Measurements from ENCODE around the gene LRWD1.
A peak's percentile ranks its signal among the peaks of the same experiment; 100 is the strongest.

LRWD1 gene

GRCh38 chr7:102464577-102465280, at the start of gene LRWD1, which contains the start of gene ALKBH4:
Gene LRWD1, plus strand, starts transcription at chr7:102464984. Its CDS starts 97 bp downstream, at chr7:102465081.
Gene ALKBH4, minus strand, starts transcription at chr7:102464863. Its CDS starts 27 bp downstream, at chr7:102464836.
- peak; percentile 93 for DNase-seq

- DNase-seq: no peak
Observed at GRCh38 chr7:102415685-102416225, 49.0 kb upstream of the LRWD1 start.

- DNase-seq: no peak
Observed at GRCh38 chr7:102416406-102416805, 48.4 kb upstream of the LRWD1 start.

- no peak for DNase-seq
Observed at GRCh38 chr7:102417105-102417504, 47.7 kb upstream of the LRWD1 start.

- no peak for DNase-seq
Observed at GRCh38 chr7:102418592-102418991, 46.2 kb upstream of the LRWD1 start.

GRCh38 chr7:102421706-102422240, 43.0 kb upstream of the LRWD1 start:
- DNase-seq: no peak

- DNase-seq: no peak
Observed at GRCh38 chr7:102424129-102424551, 40.6 kb upstream of the LRWD1 start.

GRCh38 chr7:102424787-102425218, 40.0 kb upstream of the LRWD1 start:
- no peak for DNase-seq

GRCh38 chr7:102425639-102426267, 39.0 kb upstream of the LRWD1 start:
- no peak for DNase-seq

GRCh38 chr7:102426268-102427018, 38.3 kb upstream of the LRWD1 start:
- DNase-seq: no peak

GRCh38 chr7:102427019-102427405, 37.8 kb upstream of the LRWD1 start:
- no peak for DNase-seq

GRCh38 chr7:102429141-102429899, 35.5 kb upstream of the LRWD1 start:
- DNase-seq: no peak

- DNase-seq: no peak
Observed at GRCh38 chr7:102431617-102432298, 33.0 kb upstream of the LRWD1 start.

- peak; percentile 55 for DNase-seq
Observed at GRCh38 chr7:102432442-102433218, 32.2 kb upstream of the LRWD1 start.

GRCh38 chr7:102433219-102434038, 31.4 kb upstream of the LRWD1 start, which contains the start of gene ORAI2:
Gene ORAI2, plus strand, starts transcription at chr7:102433575. Its CDS starts 5,382 bp downstream, at chr7:102438957.
- DNase-seq: peak; percentile 79

GRCh38 chr7:102434039-102434486, 30.7 kb upstream of the LRWD1 start:
- no peak for DNase-seq

- DNase-seq: no peak
Observed at GRCh38 chr7:102436118-102436517, 28.7 kb upstream of the LRWD1 start.

- DNase-seq: no peak
Observed at GRCh38 chr7:102439963-102440795, 24.6 kb upstream of the LRWD1 start.
